MCF 10A (cell line): Measurements from ENCODE around the gene CACUL1. TPM values are rescaled to one million over a fixed set of nuclear protein-coding genes. Genes with fewer than 3 reads are reported as not detected.

ENCODE experiments used
- BruUV-seq: library from RNA; stranded (reverse); fragments of 400-500 nt; replicated peaks from 2 replicates; lab custom pipeline; 2021; lab: Mats Ljungman, UMichigan
- CTCF ChIA-PET: fragments of 300-600 bp; sonication (Branson Sonifier 250); formaldehyde crosslinking; extraction: SDS; loops from one replicate; lab custom pipeline; 2021; ENCODE audit warnings: antibody characterized with exemption, inconsistent platforms; lab: Yijun Ruan, JAX
- POLR2A ChIA-PET: fragments of 300-600, 350-650 bp; sonication (Branson Sonifier 250); formaldehyde crosslinking; extraction: SDS; loops from one replicate; lab custom pipeline; 2020; ENCODE audit warnings: antibody characterized with exemption, inconsistent platforms; lab: Yijun Ruan, JAX
- DNase-seq: peaks from one replicate; pipeline ENCODE4 v3.0.0-alpha.2; 2018; ENCODE audit not compliant: unreplicated experiment
- H3K27ac Mint-ChIP-seq: one replicate; pipeline ENCODE4 v1.8.0; 2022; ENCODE audit warnings: mild to moderate bottlenecking, low read depth, mixed read lengths; ENCODE audit not compliant: unreplicated experiment
- H3K27me3 Mint-ChIP-seq: one replicate; pipeline ENCODE4 v1.8.0; 2022; ENCODE audit warnings: mixed read lengths; ENCODE audit not compliant: insufficient read depth, unreplicated experiment
- H3K36me3 Mint-ChIP-seq: one replicate; pipeline ENCODE4 v1.8.0; 2022; ENCODE audit warnings: mild to moderate bottlenecking, moderate library complexity, mixed read lengths; ENCODE audit not compliant: insufficient read depth, unreplicated experiment
- H3K4me1 Mint-ChIP-seq: one replicate; pipeline ENCODE4 v1.8.0; 2022; ENCODE audit warnings: mixed read lengths; ENCODE audit not compliant: insufficient read depth, unreplicated experiment
- H3K4me3 Mint-ChIP-seq: one replicate; pipeline ENCODE4 v1.8.0; 2022; ENCODE audit warnings: mild to moderate bottlenecking, moderate library complexity, mixed read lengths; ENCODE audit not compliant: unreplicated experiment
- H3K9me3 Mint-ChIP-seq: one replicate; pipeline ENCODE4 v1.8.0; 2022; ENCODE audit warnings: mixed read lengths; ENCODE audit not compliant: unreplicated experiment
- intact Hi-C: fragments of 100-400 bp; cut with micrococcal nuclease; formaldehyde crosslinking; loops from 2 replicates; pipeline ENCODE4 v1.14.1; 2022
- total RNA-seq: library from RNA; stranded (reverse); gene quantifications from 2 replicates; pipeline ENCODE4 v1.2.3, GENCODE V29; 2022
- TF ChIP-seq, protein P1 (sequence below): fragments of 200-600 bp; IDR thresholded peaks from one replicate; pipeline ENCODE4 v1.8.0; 2022; ENCODE audit warnings: antibody characterized with exemption, mild to moderate bottlenecking; ENCODE audit not compliant: unreplicated experiment

CACUL1 gene
- total RNA-seq, 1 experiment from 2014 or later, result 45.9 TPM

DNA sequence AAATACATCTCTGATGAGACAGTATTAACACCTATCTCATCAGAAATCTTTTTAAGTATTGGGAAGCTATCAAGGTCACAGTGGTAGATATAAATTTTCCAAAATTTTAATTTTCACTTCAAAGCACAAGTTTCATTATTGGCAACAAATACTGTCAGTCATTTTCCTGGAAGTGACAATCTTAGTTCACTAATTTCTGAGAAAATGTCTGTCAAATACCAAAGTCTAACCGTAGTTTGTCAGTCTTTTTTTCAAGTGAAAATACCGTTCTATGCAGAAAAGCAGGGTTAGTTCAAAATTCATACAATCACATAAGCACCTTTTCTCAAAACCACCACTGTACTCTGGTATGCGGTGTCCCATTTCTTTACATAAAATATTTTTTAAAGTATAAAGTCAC is 40.4 kb downstream of the CACUL1 start:
- Mint-ChIP-seq H3K4me3 (no peak overlapping the region), H3K9me3 (no peaks in the 10 kb centered on the region), H3K27me3 (no peaks in the 10 kb centered on the region), H3K4me1 (no peaks in the 10 kb centered on the region), H3K27ac (no peak overlapping the region), H3K36me3 (peaks cover 8% of the 10 kb centered on the region)
- TF ChIP-seq, protein P1, sequence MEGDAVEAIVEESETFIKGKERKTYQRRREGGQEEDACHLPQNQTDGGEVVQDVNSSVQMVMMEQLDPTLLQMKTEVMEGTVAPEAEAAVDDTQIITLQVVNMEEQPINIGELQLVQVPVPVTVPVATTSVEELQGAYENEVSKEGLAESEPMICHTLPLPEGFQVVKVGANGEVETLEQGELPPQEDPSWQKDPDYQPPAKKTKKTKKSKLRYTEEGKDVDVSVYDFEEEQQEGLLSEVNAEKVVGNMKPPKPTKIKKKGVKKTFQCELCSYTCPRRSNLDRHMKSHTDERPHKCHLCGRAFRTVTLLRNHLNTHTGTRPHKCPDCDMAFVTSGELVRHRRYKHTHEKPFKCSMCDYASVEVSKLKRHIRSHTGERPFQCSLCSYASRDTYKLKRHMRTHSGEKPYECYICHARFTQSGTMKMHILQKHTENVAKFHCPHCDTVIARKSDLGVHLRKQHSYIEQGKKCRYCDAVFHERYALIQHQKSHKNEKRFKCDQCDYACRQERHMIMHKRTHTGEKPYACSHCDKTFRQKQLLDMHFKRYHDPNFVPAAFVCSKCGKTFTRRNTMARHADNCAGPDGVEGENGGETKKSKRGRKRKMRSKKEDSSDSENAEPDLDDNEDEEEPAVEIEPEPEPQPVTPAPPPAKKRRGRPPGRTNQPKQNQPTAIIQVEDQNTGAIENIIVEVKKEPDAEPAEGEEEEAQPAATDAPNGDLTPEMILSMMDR, result no peak
- no TSS peak for BruUV-seq
- intact Hi-C loops, result no loop called here
- POLR2A ChIA-PET, result no interaction called here
- no peak for DNase-seq
- CTCF ChIA-PET, result interaction anchor here (0.8 to 1.9 kb wide), 3 partner anchors 22 to 1104 kb away, joined by 3 to 11 read pairs (median 3); no protein-coding TSS in a partner anchor

DNA sequence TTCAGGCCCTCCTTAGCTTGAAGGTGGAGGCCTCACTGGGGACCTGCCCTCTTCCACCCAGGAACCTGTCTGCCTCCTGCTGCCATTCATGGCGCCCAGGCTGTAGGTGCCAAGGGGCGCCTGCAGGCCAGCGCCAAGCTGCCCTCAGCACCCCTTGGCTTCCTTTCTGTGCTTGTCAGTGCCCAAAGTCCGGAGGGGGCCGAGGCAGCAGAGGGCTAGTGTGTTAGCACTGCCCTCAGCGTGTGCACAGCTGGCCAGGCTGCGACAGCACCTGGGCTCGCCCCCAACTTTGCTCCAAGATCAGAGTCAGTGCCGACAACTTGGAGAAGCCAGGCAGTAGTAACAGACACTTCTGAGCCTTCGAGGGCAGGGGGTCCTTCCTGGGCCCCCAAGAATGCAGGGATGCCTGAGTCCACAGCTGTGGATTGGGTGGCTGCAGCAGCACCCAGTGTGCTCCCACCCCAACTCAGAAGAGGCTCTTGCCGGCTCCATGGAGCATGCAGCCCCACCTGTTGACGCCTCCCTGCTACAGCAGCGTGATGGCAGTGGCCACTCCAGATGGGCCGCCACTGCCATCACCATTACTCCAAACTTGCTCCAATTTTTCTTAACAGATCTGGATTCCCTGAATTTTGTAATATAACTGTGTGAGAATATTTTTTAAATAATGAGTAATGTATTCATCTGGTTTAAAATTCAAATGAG is 41.7 kb downstream of the CACUL1 start:
- TF ChIP-seq, protein P1, result no peak
- intact Hi-C loops, result no loop called here
- CTCF ChIA-PET, result interaction anchor here (0.8 to 2.9 kb wide), 4 partner anchors 8 to 1102 kb away, joined by 3 to 24 read pairs (median 8); no protein-coding TSS in a partner anchor
- BruUV-seq, result no TSS peak
- Mint-ChIP-seq H3K27me3 (no peaks in the 10 kb centered on the region), H3K4me1 (no peaks in the 10 kb centered on the region), H3K4me3 (no peak overlapping the region), H3K27ac (no peak overlapping the region), H3K9me3 (no peaks in the 10 kb centered on the region), H3K36me3 (peaks cover 8% of the 10 kb centered on the region)
- DNase-seq, result no peak
- POLR2A ChIA-PET, result interaction anchor here (0.7 to 1.2 kb wide), 2 partner anchors 39 to 42 kb away, joined by 3 to 4 read pairs; partner anchors contain the start of gene CACUL1

DNA sequence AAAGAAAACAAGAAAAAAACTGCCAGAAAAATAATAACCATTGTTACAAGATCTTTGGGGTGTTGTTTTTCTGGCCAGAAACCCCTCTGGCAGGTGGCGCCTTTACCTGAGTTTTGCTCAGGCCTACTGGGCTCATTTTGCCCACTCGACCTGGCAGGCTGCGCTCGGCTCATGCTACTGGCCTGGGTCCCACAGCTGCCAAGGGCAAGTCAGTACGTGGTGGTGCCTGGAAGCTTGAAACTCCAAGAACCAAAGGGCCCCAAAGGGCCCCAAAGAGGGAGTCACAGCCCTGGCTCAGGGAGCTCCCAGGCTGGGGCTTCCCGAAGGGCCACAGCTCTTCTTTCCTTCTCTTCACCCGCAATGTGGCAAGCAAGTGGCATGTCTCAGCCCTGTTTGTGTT is 42.7 kb downstream of the CACUL1 start:
- peaks cover 18% of the 10 kb centered on the region for H3K36me3 Mint-ChIP-seq
- BruUV-seq, result no TSS peak
- ChIA-PET POLR2A (interaction anchor here (0.7 to 1.2 kb wide), 4 partner anchors 13 to 122 kb away, joined by 3 to 4 read pairs (median 3); partner anchors contain the start of gene CACUL1), CTCF (interaction anchor here (0.6 to 2.9 kb wide), 4 partner anchors 9 to 143 kb away, joined by 3 to 24 read pairs (median 4); no protein-coding TSS in a partner anchor)
- no peak overlapping the region for H3K4me3 Mint-ChIP-seq
- DNase-seq, result no peak
- H3K27me3 Mint-ChIP-seq, result no peaks in the 10 kb centered on the region
- TF ChIP-seq, protein P1, result no peak
- H3K9me3 Mint-ChIP-seq, result no peaks in the 10 kb centered on the region
- intact Hi-C loops, result no loop called here
- H3K4me1 Mint-ChIP-seq, result no peaks in the 10 kb centered on the region
- H3K27ac Mint-ChIP-seq, result no peak overlapping the region

DNA sequence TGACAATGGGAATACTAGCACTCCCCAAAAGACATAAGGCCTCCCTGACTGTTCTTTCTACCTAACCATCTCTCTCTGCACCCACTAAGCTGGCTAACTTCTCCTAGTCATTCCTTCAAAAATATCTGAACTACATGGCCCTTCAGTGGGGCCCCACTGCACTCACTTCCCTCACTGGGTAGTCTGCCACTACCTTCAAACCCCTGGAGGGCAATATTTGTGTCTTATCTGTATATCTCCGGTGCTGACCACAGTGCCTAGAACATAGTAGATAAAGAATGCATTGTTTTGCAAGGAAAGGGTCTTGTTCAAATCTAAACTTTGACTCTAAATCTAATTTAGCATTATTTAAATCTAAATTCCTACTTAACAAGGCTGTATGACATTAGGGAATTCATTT is 44.3 kb downstream of the CACUL1 start:
- H3K27ac Mint-ChIP-seq, result no peak overlapping the region
- H3K9me3 Mint-ChIP-seq, result no peaks in the 10 kb centered on the region
- CTCF ChIA-PET, result interaction anchor here (1.1 to 2.9 kb wide), 2 partner anchors 11 to 141 kb away, joined by 5 to 24 read pairs; no protein-coding TSS in a partner anchor
- H3K4me1 Mint-ChIP-seq, result no peaks in the 10 kb centered on the region
- POLR2A ChIA-PET, result no interaction called here
- TF ChIP-seq, protein P1, result no peak
- H3K4me3 Mint-ChIP-seq, result no peak overlapping the region
- no peak for DNase-seq
- intact Hi-C loops, result no loop called here
- H3K36me3 Mint-ChIP-seq, result peaks cover 17% of the 10 kb centered on the region
- H3K27me3 Mint-ChIP-seq, result no peaks in the 10 kb centered on the region
- no TSS peak for BruUV-seq
